ENCODE results near the gene SDK1. TPM values are rescaled to one million over a fixed set of nuclear protein-coding genes. Genes with fewer than 3 reads are reported as not detected.

The SDK1 gene
- total RNA-seq, 1 donor from 2014 or later = 10.9 TPM

- Mint-ChIP-seq H3K27ac (ENCODE audit: unreplicated experiment) (no peak overlapping the region), H3K9me3 (ENCODE audit: low read depth) (no peaks in the 10 kb centered on the region), H3K36me3 (ENCODE audit: low read depth) (peaks cover 3% of the 10 kb centered on the region), H3K4me1 (ENCODE audit: low read depth) (peaks cover 24% of the 10 kb centered on the region), H3K27me3 (ENCODE audit: low read depth) (no peaks in the 10 kb centered on the region), H3K4me3 (ENCODE audit: unreplicated experiment) (no peak overlapping the region)
- TF ChIP-seq CTCF (IDR thresholded peaks at IDR 0.05) = no peak
- no peak for DNase-seq (ENCODE audit: low spot score)
Observed at GRCh38 chr7:3953133-3953532, 652.1 kb downstream of the SDK1 start.

GRCh38 chr7:3953946-3954345 lies 652.9 kb downstream of the SDK1 start:
- peaks cover 19% of the 10 kb centered on the region for H3K4me1 Mint-ChIP-seq (ENCODE audit: low read depth)
- H3K36me3 Mint-ChIP-seq (ENCODE audit: low read depth) = peaks cover 3% of the 10 kb centered on the region

GRCh38 chr7:3955026-3955425 lies 654.0 kb downstream of the SDK1 start:
- Mint-ChIP-seq H3K4me1 (ENCODE audit: low read depth) (peaks cover 10% of the 10 kb centered on the region), H3K9me3 (ENCODE audit: low read depth) (no peaks in the 10 kb centered on the region), H3K36me3 (ENCODE audit: low read depth) (peaks cover 3% of the 10 kb centered on the region), H3K27ac (ENCODE audit: unreplicated experiment) (no peak overlapping the region), H3K4me3 (ENCODE audit: unreplicated experiment) (no peak overlapping the region), H3K27me3 (ENCODE audit: low read depth) (no peaks in the 10 kb centered on the region)
- no peak for DNase-seq (ENCODE audit: low spot score)
- no peak for TF ChIP-seq CTCF (IDR thresholded peaks at IDR 0.05)

More at GRCh38 chr7:3953946-3954345, 652.9 kb downstream of the SDK1 start:
- no peak for TF ChIP-seq CTCF (IDR thresholded peaks at IDR 0.05)
- DNase-seq (ENCODE audit: low spot score) = no peak
- no peak overlapping the region for H3K27ac Mint-ChIP-seq (ENCODE audit: unreplicated experiment)
- H3K9me3 Mint-ChIP-seq (ENCODE audit: low read depth) = no peaks in the 10 kb centered on the region
- no peaks in the 10 kb centered on the region for H3K27me3 Mint-ChIP-seq (ENCODE audit: low read depth)
- no peak overlapping the region for H3K4me3 Mint-ChIP-seq (ENCODE audit: unreplicated experiment)

- Mint-ChIP-seq H3K9me3 (ENCODE audit: low read depth) (peaks cover under 1% of the 10 kb centered on the region), H3K4me1 (ENCODE audit: low read depth) (peaks cover 10% of the 10 kb centered on the region), H3K36me3 (ENCODE audit: low read depth) (peaks cover 3% of the 10 kb centered on the region), H3K27ac (ENCODE audit: unreplicated experiment) (no peak overlapping the region), H3K27me3 (ENCODE audit: low read depth) (no peaks in the 10 kb centered on the region), H3K4me3 (ENCODE audit: unreplicated experiment) (no peak overlapping the region)
- no peak for TF ChIP-seq CTCF (IDR thresholded peaks at IDR 0.05)
- DNase-seq (ENCODE audit: low spot score) = no peak
Observed at GRCh38 chr7:3955751-3956696, 655.0 kb downstream of the SDK1 start.

- DNase-seq (ENCODE audit: low spot score) = no peak
- Mint-ChIP-seq H3K4me1 (ENCODE audit: low read depth) (peaks cover 10% of the 10 kb centered on the region), H3K9me3 (ENCODE audit: low read depth) (peaks cover 3% of the 10 kb centered on the region), H3K36me3 (ENCODE audit: low read depth) (peaks cover 5% of the 10 kb centered on the region), H3K27ac (ENCODE audit: unreplicated experiment) (no peak overlapping the region), H3K4me3 (ENCODE audit: unreplicated experiment) (no peak overlapping the region), H3K27me3 (ENCODE audit: low read depth) (no peaks in the 10 kb centered on the region)
- TF ChIP-seq CTCF (IDR thresholded peaks at IDR 0.05) = no peak
Observed at GRCh38 chr7:3956949-3957348, 655.9 kb downstream of the SDK1 start.

Measured in chondrocyte (in vitro differentiated cells).